ENCODE data around the gene LEMD3. TPM values are rescaled to one million over a fixed set of nuclear protein-coding genes. Genes with fewer than 3 reads are reported as not detected.

LEMD3 gene
- total RNA-seq, 1 donor from 2014 or later = 31.9 TPM

- TF ChIP-seq CTCF (IDR thresholded peaks at IDR 0.05) = no peak
- Histone ChIP-seq H3K4me3 (no peak overlapping the region), H3K27ac (no peak overlapping the region), H3K4me1 (no peaks in the 10 kb centered on the region), H3K27me3 (ENCODE audit: low read depth) (no peaks in the 10 kb centered on the region), H3K9me3 (no peaks in the 10 kb centered on the region), H3K36me3 (no peaks in the 10 kb centered on the region)
- intact Hi-C loops (cut with DNase I) = no loop called here
- ATAC-seq (peak in 1 of 2 donors; percentile 13), DNase-seq (no peak)
Measured at GRCh38 chr12:65156366-65156841, 13.0 kb upstream of the LEMD3 start.

- intact Hi-C loops (cut with DNase I) = no loop called here
- ATAC-seq (no peak), DNase-seq (no peak)
- Histone ChIP-seq H3K9me3 (no peaks in the 10 kb centered on the region), H3K4me1 (no peaks in the 10 kb centered on the region), H3K27ac (no peak overlapping the region), H3K36me3 (no peaks in the 10 kb centered on the region), H3K4me3 (no peak overlapping the region), H3K27me3 (ENCODE audit: low read depth) (no peaks in the 10 kb centered on the region)
- no peak for TF ChIP-seq CTCF (IDR thresholded peaks at IDR 0.05)
Measured at GRCh38 chr12:65157091-65157490, 12.3 kb upstream of the LEMD3 start.

GRCh38 chr12:65162609-65163008, 6.8 kb upstream of the LEMD3 start:
- TF ChIP-seq CTCF (IDR thresholded peaks at IDR 0.05) = no peak
- intact Hi-C loops (cut with DNase I) = no loop called here
- Histone ChIP-seq H3K27ac (no peak overlapping the region), H3K27me3 (ENCODE audit: low read depth) (no peaks in the 10 kb centered on the region), H3K9me3 (no peaks in the 10 kb centered on the region), H3K4me3 (no peak overlapping the region), H3K36me3 (no peaks in the 10 kb centered on the region), H3K4me1 (no peaks in the 10 kb centered on the region)
- ATAC-seq = no peak
- DNase-seq = no peak

GRCh38 chr12:65164244-65164643, 5.1 kb upstream of the LEMD3 start:
- Histone ChIP-seq H3K27me3 (ENCODE audit: low read depth) (no peaks in the 10 kb centered on the region), H3K27ac (no peak overlapping the region), H3K4me1 (peaks cover 8% of the 10 kb centered on the region), H3K36me3 (no peaks in the 10 kb centered on the region), H3K9me3 (no peaks in the 10 kb centered on the region), H3K4me3 (no peak overlapping the region)
- no peak for TF ChIP-seq CTCF (IDR thresholded peaks at IDR 0.05)
- no peak for ATAC-seq
- DNase-seq = no peak
- intact Hi-C loops (cut with DNase I) = no loop called here

- Histone ChIP-seq H3K4me1 (peaks cover 8% of the 10 kb centered on the region), H3K9me3 (no peaks in the 10 kb centered on the region), H3K4me3 (no peak overlapping the region), H3K27ac (no peak overlapping the region), H3K36me3 (no peaks in the 10 kb centered on the region), H3K27me3 (ENCODE audit: low read depth) (no peaks in the 10 kb centered on the region)
- no peak for ATAC-seq
- DNase-seq = no peak
- TF ChIP-seq CTCF (IDR thresholded peaks at IDR 0.05) = no peak
- intact Hi-C loops (cut with DNase I) = no loop called here
Measured at GRCh38 chr12:65164774-65165173, 4.6 kb upstream of the LEMD3 start.
